IMR-90 (cell line): Measurements from ENCODE around the gene TMEM117. TPM values are rescaled to one million over a fixed set of nuclear protein-coding genes. Genes with fewer than 3 reads are reported as not detected.

Experiments
- ATAC-seq: fragments of 200-7000 bp; cut with Tn5 transposase; 2 replicates; pipeline ENCODE4 v1.9.1; 2020; ENCODE audit warnings: low read depth, mild to moderate bottlenecking, moderate library complexity
- BruUV-seq: library from RNA; stranded (reverse); fragments of 400-500 nt; replicated peaks from 2 replicates; lab custom pipeline; 2021; lab: Mats Ljungman, UMichigan
- CTCF ChIA-PET: fragments of 300-600 bp; formaldehyde crosslinking; extraction: SDS; loops from one replicate; lab custom pipeline; 2021; ENCODE audit warnings: antibody characterized with exemption; lab: Yijun Ruan, JAX
- POLR2A ChIA-PET: fragments of 300-600 bp; sonication (Branson Sonifier 250); formaldehyde crosslinking; loops from one replicate; lab custom pipeline; 2022; ENCODE audit warnings: antibody characterized with exemption; ENCODE audit not compliant: unreplicated experiment; lab: Charles Lee
- DNase-seq: peaks from one replicate; pipeline ENCODE4 v3.0.0; 2013
- H2AFZ ChIP-seq: replicated peaks from 2 replicates; pipeline ENCODE3; 2013; ENCODE audit warnings: low read length, mild to moderate bottlenecking; ENCODE audit not compliant: poor library complexity
- H2AK5ac ChIP-seq: 2 replicates; pipeline ENCODE4 v1.6.1; 2013; ENCODE audit warnings: low read depth, low read length, inconsistent platforms
- H2AK9ac ChIP-seq: replicated peaks from 2 replicates; pipeline ENCODE3; 2013; ENCODE audit warnings: mild to moderate bottlenecking, low read depth, low read length, moderate library complexity; ENCODE audit not compliant: poor library complexity
- H2BK120ac ChIP-seq: 2 replicates; pipeline ENCODE4 v1.6.1; 2013; ENCODE audit warnings: low read depth, low read length, inconsistent platforms
- H2BK15ac ChIP-seq: 3 replicates; pipeline ENCODE4 v1.6.1; 2013; ENCODE audit warnings: low read depth, low read length, inconsistent platforms
- H2BK20ac ChIP-seq: 2 replicates; pipeline ENCODE4 v1.6.1; 2013; ENCODE audit warnings: low read depth, mild to moderate bottlenecking, inconsistent platforms, low read length, moderate library complexity
- H2BK5ac ChIP-seq: 2 replicates; pipeline ENCODE4 v1.6.1; 2013; ENCODE audit warnings: mild to moderate bottlenecking, low read depth, low read length, inconsistent platforms; ENCODE audit not compliant: poor library complexity, severe bottlenecking
- H3K14ac ChIP-seq: replicated peaks from 2 replicates; pipeline ENCODE4 v1.6.1; 2013; ENCODE audit warnings: low read depth, low read length, inconsistent platforms
- H3K18ac ChIP-seq: 2 replicates; pipeline ENCODE4 v1.6.1; 2013; ENCODE audit warnings: low read depth, low read length, control low read depth
- H3K23ac ChIP-seq: 2 replicates; pipeline ENCODE4 v1.6.1; 2013; ENCODE audit warnings: low read depth, low read length, inconsistent platforms
- H3K27ac ChIP-seq: 2 replicates; pipeline ENCODE4 v1.5.1; 2013; ENCODE audit warnings: mild to moderate bottlenecking, control low read depth, low read length; ENCODE audit not compliant: insufficient read depth
- H3K27me3 ChIP-seq: 2 replicates; pipeline ENCODE4 v1.6.1; 2013; ENCODE audit warnings: low read length; ENCODE audit not compliant: control insufficient read depth, insufficient read depth
- H3K36me3 ChIP-seq: 2 replicates; pipeline ENCODE4 v1.6.1; 2013; ENCODE audit warnings: low read length, mixed read lengths; ENCODE audit not compliant: control insufficient read depth, insufficient read depth
- H3K4ac ChIP-seq: 2 replicates; pipeline ENCODE4 v1.6.1; 2013; ENCODE audit warnings: low read depth, low read length, inconsistent platforms
- H3K4me1 ChIP-seq: 2 replicates; pipeline ENCODE4 v1.6.1; 2013; ENCODE audit warnings: low read length, mixed read lengths; ENCODE audit not compliant: control insufficient read depth, insufficient read depth
- H3K4me2 ChIP-seq: 2 replicates; pipeline ENCODE4 v1.6.1; 2013; ENCODE audit warnings: low read depth, mild to moderate bottlenecking, control low read depth, low read length, moderate library complexity
- H3K4me3 ChIP-seq: 2 replicates; pipeline ENCODE4 v1.5.1; 2013; ENCODE audit warnings: low read depth, mild to moderate bottlenecking, control low read depth, low read length, moderate library complexity; ENCODE audit not compliant: insufficient read depth
- H3K56ac ChIP-seq: 2 replicates; pipeline ENCODE4 v1.6.1; 2013; ENCODE audit warnings: low read length, inconsistent platforms; ENCODE audit not compliant: insufficient read depth; ENCODE audit errors: extremely low read depth
- H3K79me1 ChIP-seq, 2 experiments: 2 replicates each; pipeline ENCODE4 v1.6.1; 2013; ENCODE audit warnings: low read length in 2 of 2, inconsistent platforms in 1 of 2, low read depth in 1 of 2
- H3K9ac ChIP-seq: 2 replicates; pipeline ENCODE4 v1.6.1; 2013; ENCODE audit warnings: low read depth, low read length, control low read depth
- H3K9me1 ChIP-seq: 2 replicates; pipeline ENCODE4 v1.6.1; 2013; ENCODE audit warnings: low read length, inconsistent platforms; ENCODE audit not compliant: insufficient read depth
- H3K9me3 ChIP-seq: 2 replicates; pipeline ENCODE4 v1.6.1; 2013; ENCODE audit warnings: low read length; ENCODE audit not compliant: control insufficient read depth, insufficient read depth
- H4K20me1 ChIP-seq: 2 replicates; pipeline ENCODE4 v1.6.1; 2013; ENCODE audit warnings: low read length, inconsistent platforms; ENCODE audit not compliant: insufficient read depth
- H4K5ac ChIP-seq: 2 replicates; pipeline ENCODE4 v1.6.1; 2013; ENCODE audit warnings: mild to moderate bottlenecking, low read depth, low read length, control low read depth
- H4K8ac ChIP-seq, 2 experiments: 2 replicates each; pipeline ENCODE4 v1.6.1; 2013; ENCODE audit warnings: low read depth in 2 of 2, low read length in 2 of 2, control low read depth in 1 of 2, inconsistent platforms in 1 of 2
- H4K91ac ChIP-seq: 2 replicates; pipeline ENCODE4 v1.6.1; 2013; ENCODE audit warnings: low read depth, low read length, inconsistent platforms; ENCODE audit not compliant: insufficient read depth
- MAFK ChIP-seq: IDR thresholded peaks from 2 replicates; pipeline ENCODE4 v1.6.1; 2012; ENCODE audit warnings: low read depth, low read length, improper control_type of control experiment
- POLR2A ChIP-seq: IDR thresholded peaks from 2 replicates; pipeline ENCODE4 v1.6.1; 2012; ENCODE audit warnings: mild to moderate bottlenecking, low read depth, low read length
- WGBS, 2 experiments: methylation state at CpG; one replicate each; pipeline versions ENCODE4 v1.1.5 to v1.1.7; 2013; ENCODE audit warnings: missing lambda C conversion rate in 2 of 2; ENCODE audit not compliant: insufficient read length in 1 of 2; ENCODE audit errors: extremely low coverage in 2 of 2; 5-methylcytosine and 5-hydroxymethylcytosine counted together
- dilution Hi-C: fragments of 300-500 bp; cut with HindIII; formaldehyde crosslinking; loops from one replicate; pipeline ENCODE4 v1.14.3; 2018; ENCODE audit warnings: low sequenced_read_pairs; ENCODE audit not compliant: unreplicated experiment
- in situ Hi-C: fragments of 300-500 bp; cut with MboI; formaldehyde crosslinking; loops from 3 replicates; pipeline ENCODE4 v1.14.3; 2019; ENCODE audit warnings: low sequenced_read_pairs, inconsistent platforms, mixed read lengths
- intact Hi-C: fragments of 100-400 bp; cut with micrococcal nuclease; formaldehyde crosslinking; loops from 2 replicates; pipeline ENCODE4 v1.10.0; 2022
- polyA plus RNA-seq, 3 experiments: library from polyadenylated mRNA; depleted of rRNA; stranded (reverse); fragments of >200 nt; gene quantifications; 2 replicates each; pipeline ENCODE4 v1.2.3, GENCODE V29; 2012; ENCODE audit warnings: low replicate concordance in 1 of 3
- total RNA-seq: library from RNA; depleted of rRNA; stranded (reverse); fragments of >200 nt; gene quantifications from 2 replicates; pipeline ENCODE4 v1.2.3, GENCODE V29; 2012

TMEM117 gene
- total and polyA plus RNA-seq, 2 of the 4 experiments (the other 2 are of a cell fraction): 8.7 to 21.0 TPM

GRCh38 chr12:44114906-44115305, 279.0 kb downstream of the TMEM117 start:
- no peak overlapping the region for H2AK5ac ChIP-seq
- H2AK9ac ChIP-seq: no peak overlapping the region
- no peak for ATAC-seq
- POLR2A ChIA-PET: no interaction called here
- H4K20me1 ChIP-seq: no peaks in the 10 kb centered on the region
- no peak overlapping the region for H4K91ac ChIP-seq
- no peak overlapping the region for H3K18ac ChIP-seq
- H3K23ac ChIP-seq: no peak overlapping the region
- H3K14ac ChIP-seq: no peak overlapping the region
- H2BK120ac ChIP-seq: no peak overlapping the region
- CTCF ChIA-PET: no interaction called here
- no peak overlapping the region for H3K56ac ChIP-seq
- H3K4ac ChIP-seq: no peak overlapping the region
- intact Hi-C loops: no loop called here
- no TSS peak for BruUV-seq
- no peak overlapping the region for H4K5ac ChIP-seq
- H3K79me1 ChIP-seq: no peaks in the 10 kb centered on the region
- WGBS, 2 experiments: no CpG with 5 or more reads among the region's 2 CpGs
- H3K4me2 ChIP-seq: no peak overlapping the region
- H2BK20ac ChIP-seq: no peak overlapping the region
- no peak overlapping the region for H3K27ac ChIP-seq
- H2AFZ ChIP-seq: no peak overlapping the region
- no peaks in the 10 kb centered on the region for H3K36me3 ChIP-seq
- H2BK15ac ChIP-seq: no peak overlapping the region
- no peak for TF ChIP-seq MAFK
- no peak for TF ChIP-seq POLR2A
- no peak overlapping the region for H4K8ac ChIP-seq
- H2BK5ac ChIP-seq: no peak overlapping the region
- no peak for DNase-seq
- in situ Hi-C loops: no loop called here
- no peaks in the 10 kb centered on the region for H3K9me1 ChIP-seq
- no peak overlapping the region for H3K9ac ChIP-seq
- no peaks in the 10 kb centered on the region for H3K4me1 ChIP-seq
- dilution Hi-C loops: no loop called here
- H3K9me3 ChIP-seq: no peaks in the 10 kb centered on the region
- H3K27me3 ChIP-seq: no peaks in the 10 kb centered on the region
- H3K4me3 ChIP-seq: no peak overlapping the region
